Activated B cell treated with CpG ODN at 0.5 μM for 24 hours (primary cell): ENCODE measurements around the gene RPLP2. TPM values are rescaled to one million over a fixed set of nuclear protein-coding genes. Genes with fewer than 3 reads are reported as not detected.

ENCODE experiments used
- ATAC-seq: fragments of 200-7000 bp; cut with Tn5 transposase; one replicate; pipeline ENCODE4 v1.10.0; 2021; ENCODE audit warnings: low read depth, mild to moderate bottlenecking, moderate library complexity
- CTCF ChIA-PET: fragments of 350-600 bp; sonication (Branson Sonifier 250); formaldehyde crosslinking; loops from one replicate; lab custom pipeline; 2021; ENCODE audit warnings: antibody characterized with exemption; lab: Charles Lee
- POLR2A ChIA-PET: fragments of 350-600 bp; sonication (Branson Sonifier 250); formaldehyde crosslinking; loops from one replicate; lab custom pipeline; 2021; ENCODE audit warnings: antibody characterized with exemption; lab: Charles Lee
- DNase-seq: peaks from one replicate; pipeline ENCODE4 v3.0.0; 2022
- H3K27ac Mint-ChIP-seq: one replicate; pipeline ENCODE4 v1.8.0; 2020; ENCODE audit warnings: mixed read lengths
- H3K27me3 Mint-ChIP-seq: one replicate; pipeline ENCODE4 v1.8.0; 2021; ENCODE audit warnings: mixed read lengths
- H3K36me3 Mint-ChIP-seq: one replicate; pipeline ENCODE4 v1.8.0; 2021; ENCODE audit warnings: low read depth, mixed read lengths
- H3K4me1 Mint-ChIP-seq: one replicate; pipeline ENCODE4 v1.8.0; 2021; ENCODE audit warnings: mixed read lengths
- H3K4me3 Mint-ChIP-seq: one replicate; pipeline ENCODE4 v1.8.0; 2020; ENCODE audit warnings: mild to moderate bottlenecking, mixed read lengths
- H3K9me3 Mint-ChIP-seq: one replicate; pipeline ENCODE4 v1.8.0; 2020; ENCODE audit warnings: mixed read lengths
- CTCF ChIP-seq: fragments of 200-600 bp; IDR thresholded peaks from one replicate; pipeline ENCODE4 v1.8.0; 2022; ENCODE audit warnings: antibody characterized with exemption, mild to moderate bottlenecking
- intact Hi-C: fragments of 100-400 bp; cut with micrococcal nuclease; formaldehyde crosslinking; loops from one replicate; pipeline ENCODE4 v1.15.1; 2024
- total RNA-seq: library from RNA; stranded (reverse); gene quantifications from 2 replicates; pipeline ENCODE4 v1.2.3, GENCODE V29; 2022

The RPLP2 gene
- total RNA-seq, 1 donor from 2014 or later: 4,124 TPM

- ChIA-PET CTCF (interaction anchor here (1.1 kb wide), 1 partner anchor 12 kb away, joined by 3 read pairs; no protein-coding TSS in a partner anchor), POLR2A (interaction anchor here (0.5 to 3.8 kb wide), 14 partner anchors 12 to 289 kb away, joined by 3 to 37 read pairs (median 4); partner anchors contain the start of genes GATD1, LRRC56, PHRF1 and PNPLA2)
- no peaks in the 10 kb centered on the region for H3K27me3 Mint-ChIP-seq
- H3K36me3 Mint-ChIP-seq: peaks cover 23% of the 10 kb centered on the region
- peaks cover 22% of the 10 kb centered on the region for H3K4me1 Mint-ChIP-seq
- ATAC-seq (peak; percentile 55), DNase-seq (peak; percentile 57)
- intact Hi-C loops: loop anchor here (1.0 to 5.0 kb wide), 9 partner anchors 19 to 726 kb away; partner anchors contain the start of genes CD151, DEAF1, GATD1 and LMNTD2
- peak overlapping the region; percentile 86 for H3K27ac Mint-ChIP-seq
- no peak for TF ChIP-seq CTCF
- no peaks in the 10 kb centered on the region for H3K9me3 Mint-ChIP-seq
- peak overlapping the region; percentile 93 for H3K4me3 Mint-ChIP-seq
Measured at GRCh38 chr11:795634-796564, 13.9 kb upstream of the RPLP2 start.

GRCh38 chr11:796565-797295 is 13.0 kb upstream of the RPLP2 start:
- POLR2A ChIA-PET: interaction anchor here (0.6 to 3.8 kb wide), 13 partner anchors 12 to 290 kb away, joined by 3 to 37 read pairs (median 4); partner anchors contain the start of genes GATD1, LRRC56, PHRF1 and PNPLA2
- H3K36me3 Mint-ChIP-seq: peaks cover 20% of the 10 kb centered on the region
- DNase-seq (no peak), ATAC-seq (no peak)
- no peaks in the 10 kb centered on the region for H3K9me3 Mint-ChIP-seq
- H3K27me3 Mint-ChIP-seq: no peaks in the 10 kb centered on the region
- CTCF ChIA-PET: interaction anchor here (1.1 kb wide), 1 partner anchor 13 kb away, joined by 3 read pairs; no protein-coding TSS in a partner anchor
- TF ChIP-seq CTCF: no peak
- H3K4me1 Mint-ChIP-seq: peaks cover 22% of the 10 kb centered on the region
- H3K4me3 Mint-ChIP-seq: peak overlapping the region; percentile 93
- peak overlapping the region; percentile 86 for H3K27ac Mint-ChIP-seq
- intact Hi-C loops: loop anchor here (1.0 to 5.0 kb wide), 12 partner anchors 9 to 726 kb away; partner anchors contain the start of genes CD151, DEAF1, GATD1 and LMNTD2

- DNase-seq: peak; percentile 60
- Mint-ChIP-seq H3K36me3 (peaks cover 16% of the 10 kb centered on the region), H3K27ac (peak overlapping the region; percentile 86), H3K27me3 (no peaks in the 10 kb centered on the region), H3K9me3 (no peaks in the 10 kb centered on the region), H3K4me1 (peaks cover 22% of the 10 kb centered on the region), H3K4me3 (peak overlapping the region; percentile 93)
- intact Hi-C loops: loop anchor here (1.0 to 5.0 kb wide), 12 partner anchors 8 to 725 kb away; partner anchors contain the start of genes CD151, DEAF1, LRRC56 and PIDD1
- peak; percentile 46 for ATAC-seq
- no peak for TF ChIP-seq CTCF
- CTCF ChIA-PET: no interaction called here
- POLR2A ChIA-PET: interaction anchor here (0.6 to 3.8 kb wide), 11 partner anchors 12 to 291 kb away, joined by 3 to 37 read pairs (median 5); partner anchors contain the start of genes GATD1, LRRC56, PNPLA2 and RNH1
Measured at GRCh38 chr11:797296-798092, 12.3 kb upstream of the RPLP2 start.

GRCh38 chr11:798093-798713 is 11.6 kb upstream of the RPLP2 start, which contains the start of gene SLC25A22:
TSS of gene SLC25A22 (minus strand) at chr11:798281. CDS start at chr11:795006, 3,275 bp downstream.
- Mint-ChIP-seq H3K4me3 (peak within 1 kb of the TSS; percentile 93), H3K27me3 (no peaks in the 10 kb centered on the region), H3K36me3 (peaks cover 13% of the 10 kb centered on the region), H3K4me1 (peaks cover 22% of the 10 kb centered on the region), H3K9me3 (no peaks in the 10 kb centered on the region), H3K27ac (peak within 1 kb of the TSS; percentile 86)
- POLR2A ChIA-PET: interaction anchor here (1.0 to 3.8 kb wide), 5 partner anchors 11 to 49 kb away, joined by 3 to 37 read pairs (median 7); partner anchors contain the start of genes RPLP2 and TSPAN4
- peak; percentile 21 for TF ChIP-seq CTCF
- CTCF ChIA-PET: no interaction called here
- ATAC-seq (peak; percentile 77), DNase-seq (peak; percentile 95)
- intact Hi-C loops: loop anchor here (1.0 to 5.0 kb wide), 5 partner anchors 21 to 724 kb away; partner anchors contain the start of gene CD151
